Measurements from ENCODE around the gene BBIP1. TPM values are rescaled to one million over a fixed set of nuclear protein-coding genes. Genes with fewer than 3 reads are reported as not detected.

The BBIP1 gene
- total RNA-seq, 2 experiments from 2014 or later = 32.4 to 34.4 TPM

DNA sequence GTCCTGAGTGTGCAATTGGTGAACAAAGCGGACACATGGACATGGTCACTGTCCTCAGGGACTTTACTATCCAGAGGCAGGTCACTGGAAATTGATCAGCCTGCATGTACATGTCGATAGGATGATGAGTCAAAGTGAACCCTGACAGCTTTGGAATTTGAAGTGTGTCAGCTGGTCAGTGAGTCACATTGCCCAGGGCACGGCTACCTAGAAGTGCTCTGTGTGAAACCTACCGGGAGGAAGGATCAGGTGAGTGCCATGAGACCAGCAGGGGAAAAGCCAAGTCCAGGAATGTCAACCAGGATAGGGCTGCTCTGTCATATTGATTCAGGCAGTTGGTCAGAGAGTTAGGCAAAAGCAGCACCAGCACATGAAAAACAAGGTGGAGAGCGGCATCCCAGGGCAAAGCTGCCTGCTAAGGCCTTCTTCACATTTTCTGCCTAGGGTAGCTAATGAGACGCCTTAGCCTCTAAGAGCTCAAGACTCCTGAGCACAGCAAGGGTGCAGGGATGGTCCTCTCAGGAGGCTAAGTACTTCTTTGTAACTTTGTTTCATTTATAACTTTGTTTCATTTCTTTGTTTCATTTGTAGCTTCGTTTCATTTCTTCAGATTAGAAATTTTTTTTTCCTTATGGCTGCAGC lies 66.6 kb downstream of the BBIP1 start:
- peaks cover 50% of the 10 kb centered on the region for H3K4me1 ChIP-seq (ENCODE audit: insufficient read depth, low read length, poor library complexity, severe bottlenecking)
- ChIA-PET POLR2A (interaction anchor here (0.9 to 5.1 kb wide), 6 partner anchors 9 to 39 kb away, joined by 3 to 25 read pairs (median 10); no protein-coding TSS in a partner anchor), CTCF (ENCODE audit: unreplicated experiment) (interaction anchor here (1.1 kb wide), 1 partner anchor 14 kb away, joined by 4 read pairs; no protein-coding TSS in a partner anchor)
- DNase-seq (ENCODE audit: low spot score) = no peak
- no peaks in the 10 kb centered on the region for H4K20me1 ChIP-seq (ENCODE audit: insufficient read depth, low read length)
- no TSS peak for BruUV-seq (replicated peaks)
- H3K9me2 ChIP-seq (ENCODE audit: insufficient read depth, low read length) = no peaks in the 10 kb centered on the region
- H3K27ac ChIP-seq (ENCODE audit: low read depth, low read length, poor library complexity, severe bottlenecking) = no peak overlapping the region
- no peak overlapping the region for H3K4me3 ChIP-seq (ENCODE audit: low read depth, low read length, poor library complexity, severe bottlenecking)
- H3K36me3 ChIP-seq (ENCODE audit: insufficient read depth, low read length) = no peaks in the 10 kb centered on the region
- H2AFZ ChIP-seq (ENCODE audit: low read length) = peak overlapping the region; percentile 38; the same call in 1 of the 2 replicates
- no peak for TF ChIP-seq CTCF (conservative IDR thresholded peaks at IDR 0.05; ENCODE audit: low read length)
- no peak for TF ChIP-seq EZH2phosphoT487 (IDR thresholded peaks at IDR 0.05; ENCODE audit: borderline replicate concordance, low read depth, low read length)
- H3K4me2 ChIP-seq (ENCODE audit: low read length) = peak overlapping the region; percentile 31
- H3K79me2 ChIP-seq (ENCODE audit: insufficient read depth, low read depth, low read length) = no peaks in the 10 kb centered on the region
- intact Hi-C loops (cut with micrococcal nuclease; ENCODE audit: unreplicated experiment) = no loop called here
- no peaks in the 10 kb centered on the region for H3K9me3 ChIP-seq (ENCODE audit: low read length)

DNA sequence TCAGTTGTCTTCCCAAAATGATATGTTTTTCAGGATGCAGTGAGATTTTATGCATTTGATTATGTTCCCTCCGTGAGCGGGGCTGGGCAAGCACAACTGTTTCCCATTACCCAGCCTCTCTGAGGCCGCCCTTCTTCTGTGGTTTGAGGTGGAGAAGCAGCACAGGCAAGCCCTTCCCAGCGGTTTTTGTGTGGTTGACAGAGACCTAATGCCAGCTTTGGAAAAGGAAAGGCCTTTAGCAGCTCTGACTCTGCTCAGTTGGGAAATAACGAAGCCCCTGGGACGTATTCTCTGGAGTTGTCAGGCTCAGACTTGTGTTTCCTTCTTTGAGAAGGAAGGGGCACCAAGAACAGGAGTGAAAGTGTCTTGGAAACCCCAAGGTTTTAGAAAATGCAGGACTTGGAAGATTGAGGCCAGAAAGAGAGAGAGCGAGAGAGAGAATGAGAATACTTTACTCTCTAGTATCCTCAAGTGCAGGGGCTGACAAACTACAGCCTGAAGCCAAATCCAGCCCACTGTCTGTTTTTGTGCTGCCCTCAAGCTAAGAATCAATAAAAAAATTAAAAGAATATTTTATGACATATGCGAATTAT lies 67.9 kb downstream of the BBIP1 start:
- Histone ChIP-seq H3K9me3 (ENCODE audit: low read length) (no peaks in the 10 kb centered on the region), H3K9me2 (ENCODE audit: insufficient read depth, low read length) (no peaks in the 10 kb centered on the region), H4K20me1 (ENCODE audit: insufficient read depth, low read length) (no peaks in the 10 kb centered on the region), H3K27ac (ENCODE audit: low read depth, low read length, poor library complexity, severe bottlenecking) (no peak overlapping the region), H3K4me1 (ENCODE audit: insufficient read depth, low read length, poor library complexity, severe bottlenecking) (peaks cover 58% of the 10 kb centered on the region), H3K79me2 (ENCODE audit: insufficient read depth, low read depth, low read length) (no peaks in the 10 kb centered on the region), H3K4me3 (ENCODE audit: low read depth, low read length, poor library complexity, severe bottlenecking) (no peak overlapping the region), H3K4me2 (ENCODE audit: low read length) (no peak overlapping the region), H3K36me3 (ENCODE audit: insufficient read depth, low read length) (no peaks in the 10 kb centered on the region), H2AFZ (ENCODE audit: low read length) (no peak overlapping the region)
- CTCF ChIA-PET (ENCODE audit: unreplicated experiment) = no interaction called here
- intact Hi-C loops (cut with micrococcal nuclease; ENCODE audit: unreplicated experiment) = no loop called here
- no peak for TF ChIP-seq EZH2phosphoT487 (IDR thresholded peaks at IDR 0.05; ENCODE audit: borderline replicate concordance, low read depth, low read length)
- TF ChIP-seq CTCF (conservative IDR thresholded peaks at IDR 0.05; ENCODE audit: low read length) = no peak
- DNase-seq (ENCODE audit: low spot score) = no peak
- POLR2A ChIA-PET = interaction anchor here (1.0 to 5.1 kb wide), 3 partner anchors 10 to 18 kb away, joined by 3 to 25 read pairs (median 3); no protein-coding TSS in a partner anchor
- no TSS peak for BruUV-seq (replicated peaks)

- H3K4me2 ChIP-seq (ENCODE audit: low read length) = no peak overlapping the region
- no peaks in the 10 kb centered on the region for H4K20me1 ChIP-seq (ENCODE audit: insufficient read depth, low read length)
- no peak overlapping the region for H3K27ac ChIP-seq (ENCODE audit: low read depth, low read length, poor library complexity, severe bottlenecking)
- BruUV-seq (replicated peaks) = no TSS peak
- H3K9me2 ChIP-seq (ENCODE audit: insufficient read depth, low read length) = no peaks in the 10 kb centered on the region
- TF ChIP-seq CTCF (conservative IDR thresholded peaks at IDR 0.05; ENCODE audit: low read length) (no peak), EZH2phosphoT487 (IDR thresholded peaks at IDR 0.05; ENCODE audit: borderline replicate concordance, low read depth, low read length) (no peak)
- intact Hi-C loops (cut with micrococcal nuclease; ENCODE audit: unreplicated experiment) = no loop called here
- ChIA-PET CTCF (ENCODE audit: unreplicated experiment) (no interaction called here), POLR2A (interaction anchor here (0.5 to 5.1 kb wide), 3 partner anchors 11 to 69 kb away, joined by 3 to 25 read pairs (median 8); no protein-coding TSS in a partner anchor)
- H3K36me3 ChIP-seq (ENCODE audit: insufficient read depth, low read length) = no peaks in the 10 kb centered on the region
- H2AFZ ChIP-seq (ENCODE audit: low read length) = no peak overlapping the region
- peaks cover 69% of the 10 kb centered on the region for H3K4me1 ChIP-seq (ENCODE audit: insufficient read depth, low read length, poor library complexity, severe bottlenecking)
- H3K79me2 ChIP-seq (ENCODE audit: insufficient read depth, low read depth, low read length) = no peaks in the 10 kb centered on the region
- no peak for DNase-seq (ENCODE audit: low spot score)
- H3K9me3 ChIP-seq (ENCODE audit: low read length) = no peaks in the 10 kb centered on the region
- no peak overlapping the region for H3K4me3 ChIP-seq (ENCODE audit: low read depth, low read length, poor library complexity, severe bottlenecking)
Observed at GRCh38 chr10:110850099-110850498, 68.9 kb downstream of the BBIP1 start.
